ENCODE data around the gene KHK. TPM values are rescaled to one million over a fixed set of nuclear protein-coding genes. Genes with fewer than 3 reads are reported as not detected.

KHK gene
- total and polyA plus RNA-seq, 2 of the 8 experiments (the other 6 are each of a cell fraction or from before 2014, with no cell fraction given): 11.0 to 17.7 TPM

- TF ChIP-seq E2F6 (IDR thresholded peaks at IDR 0.05) (no peak), CREB1 (IDR thresholded peaks at IDR 0.05) (peak; percentile 54), ATF3 (IDR thresholded peaks at IDR 0.05; ENCODE audit: insufficient read depth, low read depth, low read length) (no peak), TBP (IDR thresholded peaks at IDR 0.05; ENCODE audit: low read depth, low read length) (peak; percentile 67; the same call in 1 of the 2 replicates), CTCF (IDR thresholded peaks at IDR 0.05; ENCODE audit: control extremely low read depth in 1 of 3, insufficient read depth in 1 of 3, low read depth in 1 of 3, low read length in 3 of 3) (no peak), SUZ12 (IDR thresholded peaks at IDR 0.05; ENCODE audit: low read length) (no peak), CHD2 (IDR thresholded peaks at IDR 0.05; ENCODE audit: low read length) (no peak), HDAC6 (IDR thresholded peaks at IDR 0.05; ENCODE audit: low read depth, low read length) (no peak), JUN (IDR thresholded peaks at IDR 0.05; ENCODE audit: low read depth, low read length) (no peak), KDM5A (IDR thresholded peaks at IDR 0.05; ENCODE audit: low read length) (peak; percentile 67; the same call in 1 of the 2 replicates), SAP30 (IDR thresholded peaks at IDR 0.05; ENCODE audit: insufficient read depth, insufficient replicate concordance, low read length) (no peak), RAD21 (IDR thresholded peaks at IDR 0.05 in 1 of 2, conservative IDR thresholded peaks at IDR 0.05 in 1 of 2; ENCODE audit: low read depth in 2 of 2, low read length in 2 of 2) (no peak), SIRT6 (IDR thresholded peaks at IDR 0.05; ENCODE audit: low read length) (no peak), SIX5 (IDR thresholded peaks at IDR 0.05; ENCODE audit: low read depth, low read length) (no peak), RBBP5 (IDR thresholded peaks at IDR 0.05; ENCODE audit: borderline replicate concordance, low read depth, low read length) (peak; percentile 71; the same call in 1 of the 2 replicates), CEBPB (IDR thresholded peaks at IDR 0.05; ENCODE audit: low read depth, low read length) (no peak), NANOG (IDR thresholded peaks at IDR 0.05; ENCODE audit: insufficient read depth, low read depth, low read length, poor library complexity, severe bottlenecking) (no peak), GTF2F1 (IDR thresholded peaks at IDR 0.05; ENCODE audit: borderline replicate concordance, low read depth, low read length) (no peak), SIN3A (conservative IDR thresholded peaks at IDR 0.05 in 1 of 2, IDR thresholded peaks at IDR 0.05 in 1 of 2; ENCODE audit: low read depth in 1 of 2, low read length in 2 of 2) (peak in 1 of 2 experiments; percentile 83; a peak in 2 of 4 replicates), POLR2AphosphoS5 (IDR thresholded peaks at IDR 0.05; ENCODE audit: low read depth, low read length) (peak; percentile 85)
These were observed 15.1 kb upstream of the KHK start, which contains the start of gene OST4 (continued) for GRCh38 chr2:27071277-27071989.
